Measurements from ENCODE around the gene TTBK2.

The TTBK2 gene

DNA sequence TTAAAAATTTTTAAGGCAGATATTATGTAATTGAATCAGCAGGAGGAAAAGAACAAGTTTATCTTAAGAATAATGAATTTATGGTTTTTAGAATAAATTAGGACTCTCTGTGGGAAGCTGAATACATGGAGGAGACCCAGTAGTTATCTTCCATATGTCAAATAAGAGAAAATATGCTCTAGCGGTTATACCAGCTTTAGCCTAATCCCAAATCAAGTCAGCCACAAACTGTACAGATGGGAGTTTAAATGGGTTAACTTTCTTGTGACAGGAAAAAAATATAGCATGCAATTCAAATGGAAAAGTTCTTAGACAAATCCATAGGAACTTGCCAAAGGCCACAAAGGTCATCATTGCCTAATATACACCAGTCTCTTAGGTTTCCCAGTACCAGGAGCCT lies 84.3 kb downstream of the TTBK2 start:
- in situ Hi-C loops (cut with HindIII; ENCODE audit: low sequenced_read_pairs) = no loop called here

DNA sequence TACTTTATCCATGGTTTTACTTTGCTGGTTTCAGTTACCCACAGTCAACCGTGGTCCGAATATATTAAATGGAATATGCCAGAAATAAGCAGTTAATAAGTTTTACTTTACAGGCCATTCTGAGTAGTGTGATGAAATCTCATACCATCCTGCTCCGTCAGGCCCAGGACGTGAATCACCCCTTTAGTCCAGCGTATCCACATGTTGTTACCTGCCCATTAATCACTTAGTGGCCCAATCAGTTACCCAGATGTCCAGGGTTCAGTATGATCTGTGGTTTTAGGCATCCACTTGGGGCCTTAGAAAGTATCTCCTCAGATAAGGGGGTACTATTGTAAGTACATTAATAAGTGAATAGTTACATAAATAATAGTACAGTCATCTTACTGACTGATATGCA lies 88.0 kb downstream of the TTBK2 start:
- in situ Hi-C loops (cut with HindIII; ENCODE audit: low sequenced_read_pairs) = no loop called here

DNA sequence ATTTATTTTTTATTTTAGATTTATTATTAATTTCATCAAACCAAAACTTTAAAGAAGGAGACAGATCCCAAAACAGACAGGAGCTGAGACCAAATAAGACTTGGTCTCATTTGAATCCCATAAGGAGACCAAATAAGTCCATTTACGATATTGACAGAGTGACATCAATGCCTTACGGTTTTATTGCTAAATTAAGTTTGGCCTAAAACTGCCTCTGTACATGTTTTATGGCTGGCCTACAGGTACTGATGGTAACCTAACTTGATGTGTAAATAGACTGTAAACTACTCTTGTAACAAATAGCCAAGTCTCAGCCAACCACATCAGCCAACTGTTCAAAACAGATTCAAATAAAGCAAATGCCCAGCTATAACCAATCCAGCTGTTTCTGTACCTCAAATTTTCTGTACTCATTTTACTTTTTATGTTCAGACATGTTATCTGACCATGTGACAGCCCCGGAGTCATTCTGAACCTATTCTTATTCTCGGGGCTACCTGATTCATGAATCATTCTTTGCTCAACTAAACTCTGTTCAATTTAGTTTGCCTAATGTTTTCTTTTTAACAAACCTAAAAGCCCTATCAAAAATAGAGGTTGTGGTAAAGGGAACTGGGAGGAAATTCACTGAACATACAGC lies 94.2 kb downstream of the TTBK2 start:
- in situ Hi-C loops (cut with HindIII; ENCODE audit: low sequenced_read_pairs) = no loop called here

DNA sequence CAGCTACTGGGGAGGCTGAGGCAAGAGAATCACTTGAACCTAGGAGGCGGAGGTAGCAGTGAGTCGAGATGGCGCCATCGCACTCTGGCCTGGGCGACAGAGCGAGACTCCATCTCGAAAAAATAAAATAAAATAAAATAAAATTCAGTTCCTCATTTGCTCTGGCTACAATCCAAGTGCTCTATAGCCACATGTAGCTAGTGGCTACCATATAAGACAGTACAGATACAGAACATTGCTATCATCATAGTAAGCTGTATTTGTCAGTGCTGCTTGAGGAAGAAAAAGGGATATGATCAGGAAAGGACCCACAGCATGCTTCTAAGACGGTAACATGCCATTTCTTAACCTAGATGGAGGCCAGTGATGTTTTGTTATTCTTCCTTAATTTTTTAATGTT lies 95.0 kb downstream of the TTBK2 start:
- in situ Hi-C loops (cut with HindIII; ENCODE audit: low sequenced_read_pairs) = no loop called here

DNA sequence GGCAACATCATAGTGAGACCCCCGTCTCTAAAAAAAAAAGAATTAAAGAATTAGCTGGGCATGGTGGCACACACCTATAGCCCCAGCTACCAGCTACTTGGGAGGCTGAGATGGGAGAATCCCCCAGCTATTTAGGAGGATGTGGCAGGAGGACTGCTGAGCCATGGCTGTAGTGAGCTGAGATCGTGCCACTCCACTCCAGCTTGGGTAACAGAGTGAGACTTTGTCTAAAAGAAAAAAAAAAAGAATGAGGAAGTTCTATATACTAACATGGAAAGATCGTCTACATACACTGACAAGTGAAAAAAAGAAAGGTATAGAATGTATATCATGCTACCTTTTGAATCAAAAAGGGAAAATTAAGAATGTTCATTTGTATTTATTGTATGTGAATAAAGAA lies 99.8 kb downstream of the TTBK2 start:
- in situ Hi-C loops (cut with HindIII; ENCODE audit: low sequenced_read_pairs) = no loop called here

DNA sequence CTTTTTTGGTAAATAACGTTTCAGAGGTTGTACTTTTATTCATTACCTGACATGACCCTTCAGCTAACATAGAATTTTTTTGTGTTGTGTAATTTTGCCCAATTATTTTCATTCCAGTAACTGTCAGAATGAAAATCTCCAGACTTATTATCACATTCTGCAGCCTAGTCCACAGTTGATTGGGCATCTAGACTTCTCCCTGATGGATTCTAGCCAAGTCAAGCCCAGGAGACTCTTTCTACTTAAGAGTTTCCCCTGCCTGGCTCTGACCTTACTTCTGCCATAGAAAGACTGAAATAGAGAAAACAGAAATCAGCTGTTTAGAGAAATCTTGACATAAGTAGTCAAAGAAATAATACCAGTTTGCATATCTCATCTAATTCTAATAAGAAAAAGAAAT lies 100.8 kb downstream of the TTBK2 start:
- in situ Hi-C loops (cut with HindIII; ENCODE audit: low sequenced_read_pairs) = no loop called here

DNA sequence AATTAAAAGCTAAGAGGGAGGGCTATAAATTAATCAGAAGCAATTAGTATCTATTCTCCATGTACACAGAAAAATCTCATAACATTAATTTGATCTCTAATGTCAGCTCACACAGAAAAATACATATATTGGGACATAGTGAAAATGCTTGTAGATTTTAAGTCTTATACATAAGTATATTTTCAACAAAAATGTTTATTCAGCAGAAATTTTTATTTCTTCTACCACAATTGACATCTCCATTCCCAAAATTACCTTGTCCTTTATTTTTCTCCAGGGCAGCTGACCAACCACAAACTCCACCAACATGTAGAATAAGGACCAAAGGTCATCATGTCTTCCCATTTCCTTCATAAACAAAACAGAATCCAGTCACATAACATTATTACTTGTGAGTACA lies 109.1 kb downstream of the TTBK2 start:
- in situ Hi-C loops (cut with HindIII; ENCODE audit: low sequenced_read_pairs) = no loop called here

DNA sequence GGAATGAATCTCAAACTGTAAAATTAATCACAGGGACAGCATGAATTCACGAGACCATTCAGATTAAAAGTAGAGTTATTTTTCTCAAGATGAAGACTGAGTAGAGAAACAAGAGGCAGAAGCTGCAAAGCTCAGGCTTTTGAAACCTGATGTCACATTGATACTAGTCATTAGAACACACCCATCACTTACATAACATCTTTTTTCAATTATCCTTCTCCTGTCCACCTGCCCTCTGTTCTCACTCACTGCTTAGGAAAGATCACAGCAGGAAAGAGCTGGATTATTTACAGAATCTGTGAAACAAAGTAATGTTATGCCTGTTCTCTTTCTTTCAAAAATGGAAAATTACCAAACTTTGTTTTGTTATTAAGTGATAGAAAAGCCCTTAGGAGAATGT lies 111.7 kb downstream of the TTBK2 start:
- in situ Hi-C loops (cut with HindIII; ENCODE audit: low sequenced_read_pairs) = no loop called here

DNA sequence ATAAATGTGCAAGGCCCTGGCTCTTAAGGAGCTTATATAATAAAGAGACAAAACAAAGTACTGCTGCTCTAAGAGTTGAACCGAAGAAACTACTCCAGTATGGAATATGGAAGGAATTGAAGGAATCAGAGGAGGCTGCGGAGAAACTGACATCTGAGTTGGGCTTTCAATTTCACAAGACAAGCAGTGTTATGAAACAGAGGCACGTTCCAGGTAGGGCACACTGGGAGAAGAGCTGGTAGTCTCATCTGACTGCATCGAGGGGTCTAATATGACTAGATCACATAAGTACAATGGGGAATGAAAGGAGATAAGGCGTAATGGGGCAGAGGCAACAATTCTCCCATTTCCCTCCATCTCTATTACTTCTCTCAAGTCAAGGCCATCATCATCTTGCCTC lies 115.3 kb downstream of the TTBK2 start:
- in situ Hi-C loops (cut with HindIII; ENCODE audit: low sequenced_read_pairs) = no loop called here

DNA sequence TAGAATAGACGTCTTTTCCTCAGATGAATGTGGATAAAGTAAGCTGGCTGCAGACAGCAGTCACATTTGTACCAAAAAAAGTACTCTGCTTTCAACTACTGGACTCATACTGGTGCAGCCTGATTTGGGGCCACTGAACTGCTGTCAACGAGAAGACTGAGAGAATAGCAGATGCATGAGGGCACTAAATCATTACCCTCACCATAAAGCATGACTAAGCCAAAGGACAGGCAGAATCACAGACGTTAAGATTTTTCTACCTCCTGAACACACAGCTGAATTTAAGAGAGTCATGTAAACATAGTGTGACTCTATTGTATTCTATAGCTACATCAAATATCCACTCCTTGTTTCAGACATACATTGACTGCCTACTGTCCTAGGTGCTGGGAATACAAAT lies 115.8 kb downstream of the TTBK2 start:
- in situ Hi-C loops (cut with HindIII; ENCODE audit: low sequenced_read_pairs) = no loop called here

DNA sequence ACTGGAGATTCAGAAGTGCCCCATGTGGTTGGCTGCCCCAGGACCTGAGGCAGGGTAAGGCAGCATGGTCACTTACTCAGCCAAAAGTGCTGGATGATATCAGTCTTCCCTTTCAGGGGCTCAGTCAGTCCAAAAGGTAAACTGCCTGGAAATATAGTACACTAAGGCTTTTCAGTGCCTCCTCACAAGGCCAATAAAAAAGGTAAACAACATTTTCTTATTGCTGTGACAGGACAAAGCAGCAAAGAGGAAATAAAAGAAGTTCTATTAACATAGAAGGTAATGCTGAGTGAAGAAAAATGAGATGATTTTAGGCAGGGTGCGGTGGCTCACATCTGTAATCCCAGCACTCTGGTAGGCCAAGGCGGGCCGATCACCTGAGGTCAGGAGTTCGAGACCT lies 117.1 kb downstream of the TTBK2 start:
- in situ Hi-C loops (cut with HindIII; ENCODE audit: low sequenced_read_pairs) = no loop called here

DNA sequence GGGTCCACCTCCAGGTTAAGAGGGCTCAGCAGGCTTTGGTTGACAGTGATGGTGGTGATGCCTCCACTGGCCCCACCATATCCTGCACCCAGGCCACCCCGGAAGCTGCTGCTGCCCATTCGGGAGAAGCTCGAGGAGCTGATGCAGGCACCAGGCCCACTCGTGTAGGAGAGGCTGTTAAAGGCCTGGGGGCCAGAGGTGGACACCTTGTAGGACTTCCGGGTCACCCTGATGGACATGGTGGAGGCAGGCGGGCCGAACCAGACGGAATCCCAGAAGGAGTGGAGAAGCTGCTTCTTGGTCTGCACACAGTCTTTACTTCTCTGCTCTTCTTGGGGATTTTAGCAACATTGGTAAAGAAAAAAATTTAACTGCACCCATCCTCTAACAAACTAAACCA lies 118.4 kb downstream of the TTBK2 start:
- in situ Hi-C loops (cut with HindIII; ENCODE audit: low sequenced_read_pairs) = no loop called here

DNA sequence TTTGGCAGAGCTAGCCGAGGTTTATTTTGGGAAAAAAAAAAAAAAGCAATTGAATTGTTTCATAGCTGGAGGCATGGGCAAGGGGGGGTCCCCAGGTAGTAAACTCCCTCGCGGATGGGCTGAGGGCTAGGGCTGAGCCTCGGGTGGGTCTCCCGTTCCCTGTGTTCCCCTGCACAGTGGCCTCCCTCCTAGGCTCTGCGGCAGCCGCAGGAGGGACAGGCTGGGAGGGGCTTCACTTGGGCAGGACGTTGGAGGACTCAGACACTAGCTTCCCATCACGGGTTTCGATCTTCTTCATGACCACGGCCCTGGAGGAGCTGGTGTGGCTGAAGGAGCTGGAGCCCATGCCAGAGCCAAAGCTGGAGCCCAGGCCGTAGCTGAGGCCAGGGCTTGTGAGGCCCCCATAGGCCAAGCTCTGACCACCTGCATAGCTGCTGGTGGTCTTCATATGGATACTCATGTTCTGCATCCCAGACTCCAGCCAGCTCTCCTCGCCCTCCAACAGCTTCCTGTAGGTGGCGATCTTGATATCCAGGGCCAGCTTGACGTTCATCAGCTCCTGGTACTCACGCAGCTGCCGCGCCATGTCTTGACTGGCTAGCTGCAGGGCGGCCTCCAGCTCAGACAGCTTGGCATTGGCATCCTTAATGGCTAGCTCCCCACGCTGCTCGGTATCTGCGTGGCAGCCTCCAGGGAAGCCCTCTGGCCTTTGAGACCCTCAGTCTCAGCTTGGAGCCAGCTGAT lies 119.7 kb downstream of the TTBK2 start:
- in situ Hi-C loops (cut with HindIII; ENCODE audit: low sequenced_read_pairs) = no loop called here

DNA sequence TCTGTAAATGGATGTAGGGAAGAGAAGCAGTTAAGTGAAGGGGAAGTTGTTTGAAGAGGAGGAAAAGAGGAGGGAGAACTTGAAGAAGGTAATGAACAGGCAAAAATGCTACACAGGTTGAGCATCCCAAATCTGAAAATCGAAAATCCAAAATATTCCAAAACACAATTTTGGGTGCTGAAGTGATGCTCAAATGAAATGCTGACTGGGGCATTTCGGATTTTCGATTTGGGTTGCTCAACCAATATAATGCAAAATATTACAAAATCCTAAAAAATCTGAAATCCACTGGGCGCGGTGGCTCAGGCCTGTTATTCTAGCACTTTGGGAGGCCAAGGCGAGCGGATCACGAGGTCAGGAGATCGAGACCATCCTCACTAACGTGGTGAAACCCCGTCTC lies 121.8 kb downstream of the TTBK2 start:
- in situ Hi-C loops (cut with HindIII; ENCODE audit: low sequenced_read_pairs) = no loop called here

DNA sequence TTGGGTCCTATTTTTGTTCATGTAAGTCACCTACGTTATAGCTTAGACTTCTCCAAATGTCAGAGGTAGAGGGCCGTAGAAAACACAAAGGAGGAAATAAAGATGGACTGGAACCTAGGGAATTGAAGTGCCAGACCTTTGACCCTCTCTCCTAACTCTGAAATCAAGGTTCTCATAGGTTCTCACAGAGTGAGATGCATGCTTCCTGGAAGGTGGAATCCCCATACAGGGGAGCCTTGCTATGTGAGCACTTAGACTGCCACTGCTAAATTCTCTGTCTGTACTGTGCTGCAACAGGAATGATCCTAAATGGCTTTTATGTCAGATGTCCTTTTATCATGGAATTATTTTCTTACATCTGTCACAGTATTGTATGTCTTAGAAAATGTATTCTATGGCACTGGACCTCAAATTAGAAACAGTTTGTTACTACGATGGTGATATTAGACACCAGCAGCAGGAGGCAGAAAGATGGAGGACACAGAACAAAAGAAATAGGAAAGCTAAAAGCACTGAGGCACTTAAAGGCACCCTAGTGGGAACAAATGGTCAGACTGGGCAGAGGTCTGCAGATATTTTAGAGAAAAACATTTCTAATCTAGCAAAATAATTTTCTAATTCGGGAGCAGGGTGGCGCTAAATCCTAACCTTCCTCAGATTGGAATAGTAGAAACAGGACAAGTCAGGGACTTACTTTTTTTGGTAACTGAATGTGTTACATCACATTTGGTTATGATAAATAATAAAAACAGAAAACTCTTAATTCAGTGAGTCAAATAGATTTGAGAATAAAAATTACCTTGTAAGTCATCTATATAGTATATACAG lies 123.4 kb downstream of the TTBK2 start:
- in situ Hi-C loops (cut with HindIII; ENCODE audit: low sequenced_read_pairs) = no loop called here

DNA sequence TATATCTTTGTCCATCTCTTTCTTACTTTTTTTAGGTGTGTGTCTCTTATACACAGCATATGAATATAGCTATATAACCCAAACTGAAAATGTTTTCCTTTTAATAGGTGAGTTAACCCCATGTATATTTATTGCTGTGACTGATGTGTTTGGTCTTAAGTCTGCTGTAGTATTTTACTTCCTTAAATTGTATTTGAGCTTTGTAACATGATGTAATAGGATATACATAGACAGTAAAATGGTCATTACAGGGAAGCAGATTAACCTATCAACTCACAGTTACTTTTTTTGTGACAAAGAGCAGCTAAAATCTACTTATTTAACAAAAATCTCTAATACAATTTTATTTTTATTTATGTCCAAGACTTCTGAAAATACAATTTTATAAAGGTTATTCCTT lies 131.9 kb downstream of the TTBK2 start:
- in situ Hi-C loops (cut with HindIII; ENCODE audit: low sequenced_read_pairs) = no loop called here

DNA sequence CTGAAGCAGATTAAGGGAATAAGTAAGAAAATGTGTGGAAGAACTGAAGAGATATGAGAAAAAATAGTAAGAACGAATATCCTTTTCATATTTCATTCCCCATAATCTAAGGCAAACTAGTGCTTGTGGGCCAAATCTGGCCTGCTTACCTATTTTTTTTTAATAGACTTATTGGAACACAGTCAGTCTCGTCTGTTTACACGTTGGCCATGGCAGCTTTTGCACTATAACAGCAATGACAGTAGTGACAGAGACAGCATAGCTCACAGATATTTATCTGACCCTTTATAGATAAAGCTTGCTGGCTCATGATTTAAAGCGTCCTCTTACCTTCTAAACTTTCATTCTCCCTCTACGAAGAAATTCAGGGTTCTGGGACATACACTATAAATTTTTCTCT lies 133.6 kb downstream of the TTBK2 start:
- in situ Hi-C loops (cut with HindIII; ENCODE audit: low sequenced_read_pairs) = no loop called here

DNA sequence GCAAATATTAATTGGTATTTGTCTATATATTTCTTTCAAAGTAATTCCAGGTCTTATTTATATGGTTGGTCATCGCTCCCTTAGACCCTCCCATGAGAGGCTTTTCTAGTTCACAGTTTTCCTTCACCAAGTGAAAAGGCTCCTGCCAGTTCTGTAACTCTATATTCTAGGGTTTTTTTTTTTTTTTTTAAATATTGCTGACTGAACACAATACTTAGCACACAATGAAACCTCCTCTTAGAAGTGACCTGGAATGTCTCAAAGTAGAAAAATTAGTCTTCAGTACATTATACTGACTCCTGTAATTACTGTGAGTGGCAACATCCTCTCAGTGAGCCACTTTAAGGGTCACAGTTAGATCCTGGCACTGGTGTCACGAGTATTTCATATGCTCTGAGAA lies 135.0 kb downstream of the TTBK2 start:
- in situ Hi-C loops (cut with HindIII; ENCODE audit: low sequenced_read_pairs) = no loop called here

DNA sequence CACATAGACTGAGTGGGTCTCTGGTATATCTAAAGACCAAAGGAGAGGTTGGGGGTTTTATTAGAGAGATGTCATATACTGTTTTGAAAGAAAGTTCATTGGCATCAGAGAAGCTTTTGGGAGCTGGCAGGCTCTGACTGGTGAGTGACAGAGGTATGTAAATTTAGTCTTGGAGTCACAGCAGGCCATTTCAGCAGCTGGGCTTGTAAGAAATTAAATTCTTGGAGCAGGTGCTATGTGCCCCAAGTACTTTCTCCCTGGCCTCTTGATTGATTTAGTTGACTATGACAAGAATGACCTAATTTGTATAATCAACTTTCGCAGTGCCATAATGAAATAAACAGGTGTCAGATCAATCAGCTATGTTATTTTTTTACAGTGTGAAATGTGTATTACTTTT lies 135.9 kb downstream of the TTBK2 start:
- in situ Hi-C loops (cut with HindIII; ENCODE audit: low sequenced_read_pairs) = no loop called here

DNA sequence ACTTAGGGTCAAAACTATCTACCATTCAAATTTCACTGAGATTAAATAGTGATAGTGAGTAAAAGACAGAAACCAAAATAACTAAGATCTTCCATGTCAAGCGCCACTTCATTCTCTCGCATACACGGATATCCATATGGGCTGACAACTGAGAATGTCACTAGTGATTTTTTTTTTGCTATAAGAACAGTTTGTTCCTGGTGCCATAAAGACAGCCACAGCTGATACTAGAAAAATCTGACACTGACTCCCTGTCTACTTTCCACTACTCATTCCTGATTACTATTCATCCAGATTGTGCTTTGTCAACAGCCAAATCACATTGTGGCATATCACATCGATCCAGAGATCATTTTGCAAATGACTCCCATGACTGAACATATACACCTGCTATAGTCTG lies 137.9 kb downstream of the TTBK2 start:
- in situ Hi-C loops (cut with HindIII; ENCODE audit: low sequenced_read_pairs) = no loop called here

DNA sequence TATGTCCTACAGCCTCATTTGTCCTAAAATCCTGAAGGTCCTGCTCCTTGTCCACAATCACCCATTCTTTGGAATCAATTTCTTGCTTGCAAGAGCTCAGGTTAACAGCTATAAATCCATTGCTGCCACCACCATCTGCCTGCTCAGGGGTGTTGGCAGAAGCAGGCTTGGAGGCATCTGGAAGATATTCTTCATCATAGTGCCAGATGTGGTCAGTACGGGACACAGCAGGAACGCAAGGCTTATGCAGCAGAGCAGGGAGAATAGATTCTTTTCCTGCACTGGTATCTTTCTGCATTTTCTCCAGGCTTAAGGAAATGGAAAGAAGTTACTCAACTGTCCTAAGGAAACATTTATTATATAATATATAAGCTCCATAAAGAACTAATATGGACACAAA lies 145.2 kb downstream of the TTBK2 start:
- in situ Hi-C loops (cut with HindIII; ENCODE audit: low sequenced_read_pairs) = no loop called here

DNA sequence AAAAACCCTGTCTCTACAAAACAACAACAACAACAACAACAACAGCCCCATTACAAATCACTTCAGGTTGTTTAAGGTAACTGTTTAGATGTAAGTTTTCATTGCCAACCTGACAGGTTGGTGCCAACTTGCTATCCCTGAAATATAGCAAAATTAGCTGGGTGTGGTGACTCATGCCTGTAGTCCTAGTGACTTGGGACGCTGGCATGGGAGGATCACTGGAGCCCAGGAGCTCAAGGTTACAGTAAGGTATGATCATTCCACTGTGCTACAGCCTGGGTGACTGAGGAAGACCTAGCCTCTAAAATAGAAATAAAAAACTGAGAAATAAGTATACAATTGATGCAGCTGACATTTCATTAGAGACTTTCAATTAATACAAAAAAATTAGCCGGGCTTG lies 147.7 kb downstream of the TTBK2 start:
- in situ Hi-C loops (cut with HindIII; ENCODE audit: low sequenced_read_pairs) = no loop called here

Measured in DLD1 (cell line).